ENCODE measurements around the gene ZDHHC13. TPM values are rescaled to one million over a fixed set of nuclear protein-coding genes. Genes with fewer than 3 reads are reported as not detected.
"Not testable (repeated sequence)": the region's sequence is repeated elsewhere in the genome, so short reads cannot be mapped to it uniquely, and the experiment has no call there.

Gene ZDHHC13
- polyA plus RNA-seq, 10 donors: 5.2 to 10.3 (median 7.4) TPM

DNA sequence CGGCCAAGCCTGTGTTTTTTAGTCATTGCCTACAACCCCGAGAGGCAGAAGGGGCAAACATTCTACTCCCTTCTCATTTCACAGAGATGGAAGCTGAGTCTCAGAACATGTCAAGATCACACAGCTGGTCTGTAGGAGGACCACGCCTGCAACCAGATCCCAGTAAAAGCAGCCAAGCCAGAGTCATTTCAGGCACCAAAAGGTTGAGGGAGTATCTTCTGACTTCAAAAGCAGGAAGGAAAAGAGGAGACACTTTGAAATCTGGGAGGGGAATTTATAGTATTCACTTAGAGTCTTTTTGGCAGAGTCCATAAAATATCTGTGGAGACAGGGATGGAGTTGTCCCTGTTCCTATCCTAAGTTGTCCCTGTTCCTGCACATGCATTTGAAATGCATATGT, 17.9 kb upstream of the ZDHHC13 start:
- DNase-seq: no peak

DNA sequence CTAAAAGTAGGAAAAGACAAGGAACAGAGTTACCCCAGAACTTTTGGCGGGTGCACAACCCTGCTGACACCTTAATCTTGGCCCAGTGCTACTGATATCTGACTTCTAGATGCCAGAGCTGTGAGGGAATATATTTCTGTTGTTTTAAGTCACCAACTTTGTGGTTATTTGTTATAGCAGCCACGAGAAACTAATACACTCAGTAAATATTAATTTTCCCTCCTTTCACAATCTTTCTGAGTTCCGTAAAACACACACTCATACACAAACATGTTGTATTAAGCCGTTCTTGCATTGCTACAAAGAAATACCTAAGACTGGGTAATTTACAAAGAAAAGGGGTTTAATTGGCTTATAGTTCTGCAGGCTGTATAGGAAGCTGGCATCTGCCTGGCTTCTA, 16.1 kb upstream of the ZDHHC13 start:
- no peak for DNase-seq

DNA sequence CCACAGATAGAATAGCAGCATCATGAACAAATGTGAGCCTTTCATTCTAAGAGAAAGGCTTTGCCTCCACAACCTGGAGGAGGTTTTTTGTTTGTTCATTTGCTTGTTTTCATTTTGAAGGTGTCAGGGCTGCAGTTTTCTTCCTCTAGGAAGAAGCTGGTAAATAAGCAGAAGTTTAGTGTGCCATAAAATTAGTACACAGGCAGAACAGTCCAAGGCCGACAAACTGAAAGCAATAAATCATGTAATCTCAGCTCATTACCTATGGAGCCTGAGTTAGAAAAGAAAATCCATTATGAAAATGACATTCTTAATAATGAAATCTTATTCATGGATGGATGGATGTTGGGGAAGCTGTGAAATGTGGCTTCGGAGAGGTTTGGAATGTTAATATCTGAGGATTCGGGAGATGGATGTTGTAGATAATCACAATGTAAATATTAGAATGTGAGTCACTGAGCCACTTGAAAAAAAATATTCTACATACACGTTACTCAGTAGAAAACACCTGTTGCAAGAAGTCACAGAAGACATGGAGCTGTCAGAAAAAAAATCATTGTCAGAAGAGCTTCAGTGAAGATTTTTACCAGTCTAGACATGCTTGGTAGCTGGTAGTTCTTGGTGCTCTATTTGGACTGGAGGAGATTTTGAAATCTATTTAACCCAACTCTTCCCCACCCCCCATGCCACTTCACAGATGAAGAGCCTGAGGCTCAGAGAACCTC, 15.0 kb upstream of the ZDHHC13 start:
- DNase-seq: no peak

DNA sequence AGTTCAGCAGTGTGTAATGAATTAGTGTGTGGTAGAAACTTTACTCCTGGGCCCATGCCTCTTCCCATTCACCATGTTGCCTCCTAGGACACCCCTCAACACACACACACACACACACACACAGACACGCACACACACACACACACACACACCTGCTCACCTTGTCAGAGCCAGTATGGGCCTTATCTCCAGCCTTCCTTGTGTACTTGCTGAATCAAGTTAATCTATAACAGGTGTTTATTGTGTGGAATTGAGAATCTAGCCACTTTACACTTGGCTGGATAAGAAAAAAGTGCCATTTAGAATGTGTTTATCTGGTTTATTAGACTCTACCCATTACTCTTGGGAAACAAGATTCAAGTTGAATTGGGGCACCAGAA, 14.5 kb upstream of the ZDHHC13 start:
- DNase-seq: no peak

DNA sequence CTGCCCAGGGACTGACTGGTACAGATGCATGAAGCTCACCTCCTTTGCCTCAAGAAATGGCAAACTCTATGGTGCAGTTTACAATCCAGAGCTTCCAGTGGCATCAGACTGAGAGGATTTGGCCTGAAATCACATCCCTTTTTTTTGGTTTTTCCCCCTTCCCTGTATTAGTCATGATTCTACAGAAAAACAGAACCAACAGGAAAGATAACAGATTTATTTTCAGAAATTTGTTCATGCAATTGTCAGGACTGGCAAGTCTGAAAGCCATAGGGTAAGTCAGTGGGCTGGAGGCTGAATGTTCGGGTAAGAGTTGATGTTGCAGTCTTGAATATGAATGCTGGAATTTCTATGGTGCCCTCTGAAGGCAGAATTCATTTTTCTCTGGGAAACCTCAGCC, 12.0 kb upstream of the ZDHHC13 start:
- DNase-seq: no peak

DNA sequence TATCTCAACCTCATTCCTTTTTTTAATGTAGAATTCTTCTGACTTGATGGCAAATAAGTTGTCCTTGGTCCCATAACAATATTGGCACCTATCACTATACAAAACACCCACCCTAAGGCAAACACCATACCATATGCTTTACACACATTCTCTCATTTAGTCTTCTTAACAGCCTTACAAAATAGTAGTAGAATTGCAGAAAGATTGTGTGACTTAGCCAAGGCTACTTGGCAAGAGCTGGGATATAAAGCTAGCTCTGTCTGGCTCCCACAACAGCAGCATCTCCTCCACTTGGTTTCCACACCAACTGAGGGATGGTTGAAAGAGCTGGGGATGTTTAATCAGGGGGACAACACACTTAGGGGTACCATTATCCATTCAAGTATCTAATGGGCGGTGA, 9.8 kb upstream of the ZDHHC13 start:
- DNase-seq: no peak

DNA sequence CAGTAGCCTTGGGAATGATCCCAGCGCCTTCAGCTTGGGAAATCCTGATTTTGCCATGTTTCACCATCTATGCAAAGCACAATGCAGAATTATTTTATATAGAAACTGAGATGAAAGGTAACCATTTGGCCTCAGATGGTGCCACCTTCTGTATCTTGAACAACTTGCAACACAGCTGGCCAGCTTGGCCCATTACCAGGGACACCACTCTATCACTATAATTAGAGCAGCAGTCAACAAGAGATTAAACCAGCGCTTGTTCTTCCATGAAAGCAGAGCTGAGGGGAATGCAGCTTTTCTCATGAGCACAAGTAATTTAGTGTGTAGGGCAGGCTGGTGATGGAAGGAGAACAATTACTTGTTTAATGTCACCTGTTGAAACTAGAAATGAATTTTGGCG, 6.7 kb upstream of the ZDHHC13 start:
- DNase-seq: peak; percentile 15 to 23 (median 16)

DNA sequence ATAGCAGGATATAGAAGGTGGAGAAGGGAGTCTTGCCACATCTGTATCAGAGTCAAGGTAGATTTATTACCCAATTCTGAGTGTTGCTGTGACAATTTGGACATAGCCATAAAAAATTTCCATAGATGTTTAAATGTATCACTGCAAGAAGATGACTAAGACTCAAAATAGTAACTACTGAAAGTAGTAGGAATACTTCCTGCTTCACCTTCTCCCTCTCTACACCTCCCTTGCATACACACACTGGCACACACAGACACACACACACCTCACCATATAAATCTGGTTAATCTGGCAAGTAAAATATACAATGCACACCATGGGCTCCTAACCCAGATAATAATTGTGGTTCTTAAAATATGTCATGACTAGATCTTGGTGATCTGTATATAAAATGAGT, 5.2 kb upstream of the ZDHHC13 start:
- no peak for DNase-seq

DNA sequence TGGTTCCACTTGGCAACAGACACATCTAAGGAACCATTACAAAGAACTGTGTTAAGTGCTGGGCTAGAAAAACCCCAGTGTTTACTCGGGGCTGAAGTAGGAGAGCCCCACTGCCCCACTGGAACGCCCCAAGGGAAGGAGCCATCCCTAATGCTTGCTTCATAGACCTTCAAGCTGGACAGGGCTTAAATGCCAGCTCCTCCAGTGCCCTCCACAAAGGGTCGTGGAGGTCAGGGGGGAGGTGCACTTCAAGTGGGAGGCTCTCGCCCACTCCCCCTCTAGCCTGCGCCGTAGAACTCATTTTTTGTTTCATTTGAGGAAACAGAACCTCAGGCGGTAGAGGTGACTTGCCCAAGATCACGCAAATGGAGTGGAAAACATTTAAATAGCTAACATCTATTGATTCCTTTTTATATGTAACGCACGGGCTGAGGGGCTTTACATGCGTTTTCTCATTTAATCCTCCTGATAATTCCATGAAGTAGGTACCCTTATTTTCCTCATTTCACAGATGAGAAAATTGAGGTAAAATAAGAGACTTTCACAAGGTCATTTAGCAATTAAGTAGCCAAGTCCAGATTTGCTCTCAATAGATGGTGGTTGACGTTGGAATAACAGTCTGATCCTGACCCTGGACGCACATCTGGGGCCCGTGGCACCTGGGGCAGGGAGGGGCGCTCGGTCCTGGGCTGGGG, 545 bp upstream of the ZDHHC13 start:
- no peak for DNase-seq

DNA sequence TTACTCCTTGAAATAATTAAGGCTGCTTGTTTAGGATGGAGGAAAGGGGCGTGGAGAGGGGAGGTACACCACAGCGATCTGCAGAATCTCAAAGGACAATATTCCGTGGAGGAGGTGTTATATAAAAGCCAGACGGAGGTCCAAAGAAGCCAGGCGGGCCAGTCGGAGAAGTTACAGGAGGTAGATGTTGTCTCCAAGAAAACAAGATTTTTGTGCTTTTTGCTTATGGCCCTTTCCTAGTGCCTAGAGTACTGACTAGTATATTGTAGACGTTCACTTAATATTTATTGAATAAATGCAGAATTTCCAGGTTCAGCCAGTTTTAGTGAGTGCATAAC, 761 bp downstream of the ZDHHC13 start:
- no peak for DNase-seq

DNA sequence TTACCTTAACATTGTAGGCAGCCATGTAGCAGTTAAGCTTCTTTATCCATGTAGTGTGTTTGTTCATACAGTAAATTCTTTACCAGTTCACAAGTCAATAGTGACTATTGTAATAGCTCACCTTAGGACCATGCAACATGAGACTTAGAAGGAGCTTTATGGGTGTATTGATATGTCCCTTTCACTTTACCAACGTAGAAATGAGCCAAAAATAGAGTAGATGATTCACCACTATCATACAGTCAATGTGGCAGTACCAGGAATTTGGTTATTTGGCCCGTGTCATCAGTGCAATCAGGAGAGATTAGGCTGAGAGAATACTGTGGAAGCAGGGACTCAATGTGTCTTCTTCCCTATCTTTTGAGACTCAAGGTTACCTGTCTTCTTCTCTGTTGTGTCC, 4.7 kb downstream of the ZDHHC13 start:
- no peak for DNase-seq

DNA sequence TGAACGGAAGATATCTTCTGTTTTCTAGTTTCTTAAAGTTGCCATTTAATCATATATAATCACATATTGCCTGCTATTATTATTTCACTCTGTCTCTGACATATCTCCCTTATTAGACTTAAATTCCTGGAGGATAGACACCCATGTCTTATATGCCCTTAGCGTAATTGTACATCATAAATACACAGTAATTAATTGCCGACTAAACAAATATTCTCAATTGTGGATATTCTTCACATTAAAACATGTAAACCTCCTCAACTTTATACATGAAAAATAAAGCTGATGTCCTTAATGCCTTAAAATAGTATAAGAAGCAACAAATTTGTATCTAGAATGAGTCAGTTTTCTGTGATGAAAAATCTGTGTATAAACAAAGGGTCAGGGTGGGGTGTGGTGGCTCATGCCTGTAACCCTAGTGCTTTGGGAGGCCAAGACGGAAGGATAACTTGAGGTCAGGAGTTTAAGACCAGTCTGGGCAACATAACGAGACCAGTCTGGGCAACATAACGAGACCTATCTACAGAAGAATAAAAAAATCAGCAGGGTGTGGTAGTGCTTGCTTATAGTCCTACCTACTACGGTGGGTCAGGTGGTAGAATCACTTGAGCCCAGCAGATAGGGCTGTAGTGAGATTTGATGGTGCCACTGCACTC, 6.1 kb downstream of the ZDHHC13 start:
- DNase-seq: no peak

DNA sequence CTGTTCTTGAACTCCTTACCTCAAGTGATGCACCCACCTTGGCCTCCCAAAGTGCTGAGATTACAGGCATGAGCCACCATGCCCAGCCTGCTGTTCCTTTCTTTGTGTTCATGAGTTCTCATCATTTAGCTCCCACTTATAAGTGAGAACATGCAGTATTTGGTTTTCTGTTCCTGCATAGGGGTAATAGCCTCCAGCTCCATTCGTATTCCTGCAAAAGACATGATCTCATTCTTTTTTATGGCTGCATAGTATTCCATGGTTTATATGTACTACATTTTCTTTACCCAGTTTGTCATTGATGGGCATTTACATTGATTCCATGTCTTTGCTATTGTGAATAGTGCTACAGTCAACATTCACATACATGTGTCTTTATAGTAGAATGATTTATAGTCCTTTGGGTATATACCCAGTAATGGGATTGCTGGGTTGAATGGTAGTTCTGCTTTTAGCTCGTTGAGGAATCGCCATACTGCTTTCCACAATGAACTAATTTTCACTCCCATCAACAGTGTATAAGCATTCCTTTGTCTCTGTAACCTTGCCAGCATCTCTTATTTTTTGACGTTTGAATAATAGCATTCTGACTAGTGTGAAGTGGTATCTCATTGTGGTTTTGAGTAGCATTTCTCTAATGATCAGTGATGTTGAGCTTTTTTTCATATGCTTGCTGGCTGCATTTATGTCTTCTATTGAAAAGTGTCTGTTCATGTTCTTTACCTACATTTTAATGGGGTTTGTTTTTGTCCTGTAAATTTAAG, 9.8 kb downstream of the ZDHHC13 start:
- DNase-seq: not testable (repeated sequence)

DNA sequence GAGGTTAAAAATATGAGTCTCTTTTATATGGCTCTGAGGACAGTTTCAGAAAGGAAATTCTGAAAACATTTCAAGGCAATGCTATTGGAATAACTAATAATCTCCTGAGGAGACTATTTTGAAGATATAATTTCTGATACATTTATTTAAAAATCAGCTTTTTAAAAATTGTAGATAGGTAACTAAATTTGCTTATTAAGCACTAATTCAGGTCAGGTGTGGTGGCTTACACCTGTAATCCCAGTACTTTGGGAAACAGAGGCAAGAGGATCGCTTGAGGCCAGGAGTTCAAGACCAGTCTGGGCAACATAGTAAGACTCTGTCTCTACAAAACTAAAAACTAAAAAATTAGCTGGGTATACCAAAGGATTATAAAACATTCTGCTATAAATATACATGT, 17.0 kb downstream of the ZDHHC13 start:
- DNase-seq: no peak

DNA sequence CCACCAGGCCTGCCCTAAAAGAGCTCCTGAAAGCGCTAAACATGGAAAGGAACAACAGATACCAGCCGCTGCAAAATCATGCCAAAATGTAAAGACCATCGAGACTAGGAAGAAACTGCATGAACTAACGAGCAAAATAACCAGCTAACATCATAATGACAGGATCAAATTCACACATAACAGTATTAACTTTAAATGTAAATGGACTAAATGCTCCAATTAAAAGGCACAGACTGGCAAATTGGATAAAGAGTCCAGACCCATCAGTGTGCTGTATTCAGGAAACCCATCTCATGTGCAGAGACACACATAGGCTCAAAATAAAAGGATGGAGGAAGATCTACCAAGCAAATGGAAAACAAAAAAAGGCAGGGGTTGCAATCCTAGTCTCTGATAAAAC, 19.9 kb downstream of the ZDHHC13 start:
- DNase-seq: not testable (repeated sequence)

DNA sequence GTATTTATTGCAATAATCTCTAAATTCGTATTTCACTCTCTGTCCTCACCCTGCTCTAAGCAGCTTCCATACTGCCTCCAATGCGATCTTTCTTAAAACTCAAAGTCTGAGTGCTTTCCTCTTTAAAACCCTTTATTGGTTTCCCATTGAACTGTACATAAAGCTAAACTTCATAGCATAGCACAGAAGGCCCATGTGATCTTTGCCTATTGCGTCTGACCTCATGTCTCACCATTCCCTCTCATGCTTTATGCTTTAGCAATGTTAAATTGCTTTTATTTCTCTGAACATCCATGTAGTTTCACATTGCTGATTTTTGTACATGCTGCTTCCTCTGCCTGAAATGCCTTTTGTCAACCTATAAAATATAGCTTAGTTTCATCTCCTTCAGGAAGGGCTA, 28.4 kb downstream of the ZDHHC13 start:
- no peak for DNase-seq

DNA sequence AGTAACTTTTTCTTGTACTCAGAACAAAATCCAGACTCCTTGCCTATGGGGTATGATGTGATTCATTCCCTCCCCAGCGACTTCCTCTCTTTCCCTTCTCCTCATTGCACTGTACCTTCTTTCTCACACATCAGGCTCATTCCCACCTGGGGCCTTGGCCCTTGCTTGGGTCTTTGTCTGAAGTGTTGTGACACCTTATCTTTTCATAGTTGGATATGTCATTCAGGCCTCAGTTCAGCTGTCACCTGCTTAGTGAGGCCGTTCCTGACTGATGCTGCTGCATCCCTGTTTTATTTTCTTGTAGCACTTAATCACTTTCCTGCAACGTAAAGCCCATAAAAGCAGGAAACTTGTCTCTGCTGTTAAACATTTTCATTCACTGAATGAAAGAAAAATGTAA, 39.9 kb downstream of the ZDHHC13 start:
- DNase-seq: no peak

DNA sequence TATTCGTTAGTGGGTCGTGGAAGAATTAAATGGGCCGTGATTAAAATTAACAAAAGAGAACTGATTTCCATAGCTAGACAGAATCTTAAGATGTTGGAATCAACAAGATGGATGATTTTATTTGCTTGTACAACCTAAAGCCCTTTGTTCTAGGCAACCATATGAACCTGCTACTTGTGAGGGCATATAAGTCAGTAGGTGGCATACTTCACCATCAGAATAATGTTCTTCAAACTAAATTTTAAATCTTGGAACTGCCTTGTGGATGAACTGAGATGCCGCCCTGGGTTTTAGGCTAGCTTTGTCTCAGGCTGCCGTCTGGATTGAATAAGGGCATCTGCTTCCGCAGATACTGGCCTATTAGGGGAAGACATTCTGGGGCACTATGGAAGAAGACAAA, 43.9 kb downstream of the ZDHHC13 start:
- no peak for DNase-seq

DNA sequence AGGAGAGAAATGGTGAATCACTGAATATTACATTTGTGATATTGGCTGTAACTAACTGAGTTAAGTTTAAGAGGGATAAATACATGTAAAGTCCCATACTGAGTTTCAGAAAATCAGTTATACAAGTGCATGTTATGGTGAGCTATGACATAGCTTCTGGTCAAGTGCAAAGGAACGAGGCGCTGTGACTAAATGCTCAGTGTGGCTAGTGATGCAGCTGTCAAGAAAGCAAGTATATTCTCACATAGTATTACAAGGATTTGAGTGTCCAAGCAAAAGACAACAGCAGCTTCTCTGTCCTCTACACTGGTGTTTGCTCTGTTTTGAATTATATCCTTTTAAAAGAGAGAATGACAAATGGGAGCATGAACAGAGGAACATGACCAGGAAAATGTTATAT, 44.7 kb downstream of the ZDHHC13 start:
- DNase-seq: no peak

DNA sequence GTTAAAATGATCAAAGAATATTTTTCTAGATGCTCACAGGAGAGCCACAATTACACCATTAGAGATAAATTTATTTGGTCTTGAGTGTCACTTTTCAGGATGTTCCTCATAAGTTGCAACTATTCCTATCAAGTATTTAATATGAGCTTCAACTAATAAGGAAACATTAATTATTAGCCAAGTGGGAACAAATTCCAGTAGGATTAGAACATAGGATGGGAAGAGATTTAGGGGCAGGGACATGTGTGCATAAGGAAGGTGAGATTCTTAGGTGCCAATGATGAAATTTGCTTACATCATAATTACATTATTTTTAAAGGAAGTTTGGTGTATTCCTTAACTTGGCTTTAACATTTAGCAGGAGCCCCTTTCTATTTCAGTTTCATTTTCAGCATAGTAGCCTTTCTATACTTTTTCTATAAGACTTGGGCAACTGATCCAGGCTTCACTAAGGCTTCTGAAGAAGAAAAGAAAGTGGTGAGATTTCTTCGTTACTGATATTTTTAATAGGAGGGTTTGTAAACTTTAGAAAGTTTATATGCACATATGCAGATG, 46.1 kb downstream of the ZDHHC13 start:
- no peak for DNase-seq

DNA sequence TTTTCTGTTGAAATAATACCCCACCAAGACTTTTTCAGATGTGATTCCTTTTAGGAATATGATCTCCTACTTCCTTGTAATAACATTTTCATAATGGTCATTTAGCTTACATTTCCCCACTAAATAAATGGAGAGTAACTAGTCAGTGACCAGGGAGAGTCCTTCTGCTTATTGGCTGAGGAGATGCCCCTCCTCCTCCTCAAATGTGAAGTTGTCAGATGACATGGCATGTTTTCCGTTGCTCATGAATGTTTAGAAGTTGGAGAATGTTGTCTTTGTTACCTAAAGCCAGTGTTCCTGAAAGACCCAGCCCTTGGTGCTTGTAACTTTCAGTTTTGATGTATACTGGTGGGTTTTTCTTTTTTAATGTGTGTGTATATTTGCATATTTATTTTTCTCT, 46.6 kb downstream of the ZDHHC13 start:
- no peak for DNase-seq

DNA sequence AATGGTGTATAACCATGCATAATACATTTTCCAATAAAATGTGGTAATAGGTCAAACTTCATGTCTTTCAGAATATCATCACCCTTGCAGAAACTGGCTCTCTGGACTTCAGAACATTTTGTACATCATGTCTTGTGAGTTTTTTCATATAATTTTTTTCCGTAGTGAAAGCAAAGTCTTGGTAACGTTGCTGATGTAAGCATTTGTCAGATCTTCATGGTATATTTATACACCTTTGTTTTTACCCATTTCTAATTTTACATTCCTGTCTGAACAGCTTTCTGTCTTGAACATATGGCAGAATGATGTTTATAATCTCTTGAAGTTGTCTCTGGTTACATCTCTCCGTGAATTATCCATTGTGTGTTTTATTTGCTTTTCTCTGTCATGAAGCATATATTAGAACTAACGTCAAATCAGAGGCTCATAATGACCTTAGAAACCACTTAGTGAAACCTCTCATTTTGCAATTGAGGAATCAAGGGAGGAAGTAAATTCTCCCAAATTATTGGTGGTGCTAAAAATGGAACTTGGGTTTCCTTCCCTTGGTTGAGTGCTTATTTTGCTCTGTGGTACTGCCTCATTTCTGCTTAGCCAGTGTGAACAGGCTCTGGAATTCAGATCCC, 47.4 kb downstream of the ZDHHC13 start:
- DNase-seq: no peak

All from muscle of back (tissue), 11 donors.